Measurements from ENCODE around the gene SPIRE2.
"Not testable (repeated sequence)": the region's sequence is repeated elsewhere in the genome, so short reads cannot be mapped to it uniquely, and the experiment has no call there.

The SPIRE2 gene

DNA sequence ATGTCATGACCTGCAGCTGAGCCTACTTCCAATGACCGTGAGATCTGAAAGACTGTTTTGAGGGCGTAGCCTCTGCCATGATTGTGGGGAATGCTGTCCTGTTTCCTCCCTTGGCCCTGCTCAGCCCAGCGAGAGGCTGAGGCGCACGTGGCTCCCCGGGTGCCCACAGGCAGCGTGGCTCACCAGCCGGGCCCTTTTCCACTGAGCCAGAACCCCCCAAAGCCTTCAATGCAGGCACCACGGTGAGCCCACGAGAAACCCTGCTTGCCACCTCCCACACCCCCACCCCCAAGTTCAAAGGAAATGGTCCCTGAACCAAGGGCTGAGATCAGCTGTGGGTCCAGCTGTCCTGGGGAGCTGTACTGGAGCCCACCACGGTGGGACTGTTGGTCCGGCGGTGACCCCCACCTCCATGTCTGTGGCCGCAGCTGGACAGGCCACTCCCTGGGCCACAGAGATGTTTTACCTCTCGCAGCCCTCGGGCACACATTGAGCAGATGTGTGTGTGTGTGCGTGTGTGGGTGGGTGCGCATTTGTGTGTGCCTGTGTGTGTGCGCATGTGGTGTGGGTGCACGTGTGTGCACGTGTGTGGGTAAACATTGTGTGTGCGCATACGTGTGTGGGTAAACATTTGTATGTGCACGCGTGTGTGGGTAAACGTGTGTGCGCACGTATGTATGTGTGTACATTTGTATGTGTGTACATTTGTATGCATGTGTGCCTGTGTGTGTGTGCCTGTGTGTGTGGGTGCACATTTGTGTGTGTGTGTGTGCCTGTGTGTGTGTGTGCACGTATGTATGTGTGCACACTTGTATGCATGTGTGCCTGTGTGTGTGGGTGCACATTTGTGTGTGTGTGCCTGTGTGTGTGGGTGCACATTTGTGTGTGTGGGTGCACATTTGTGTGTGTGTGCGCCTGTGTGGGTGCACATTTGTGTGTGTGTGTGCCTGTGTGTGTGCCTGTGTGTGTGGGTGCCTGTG lies 85.4 kb downstream of the SPIRE2 start:
- H3K9me3 ChIP-seq (ENCODE audit: control insufficient read depth in 5 of 5, low read length in 5 of 5): no peaks in the 10 kb centered on the region
- peaks cover 0 to 10% (median 5%) of the 10 kb centered on the region in 5 donors for H3K27me3 ChIP-seq (ENCODE audit: control insufficient read depth in 5 of 5, insufficient read depth in 4 of 5, low read length in 5 of 5)
- H3K4me1 ChIP-seq (ENCODE audit: control insufficient read depth in 5 of 5, insufficient read depth in 5 of 5, low read length in 5 of 5): peaks cover 0 to 25% (median 23%) of the 10 kb centered on the region in 5 donors
- H3K9ac ChIP-seq (ENCODE audit: low read length in 5 of 5): no peak overlapping the region
- H3K4me3 ChIP-seq (ENCODE audit: low read depth in 1 of 5, low read length in 5 of 5): no peak overlapping the region
- no peak overlapping the region for H3K27ac ChIP-seq (ENCODE audit: low read depth, low read length)
- peaks cover 0 to 44% (median 26%) of the 10 kb centered on the region in 5 donors for H3K36me3 ChIP-seq (ENCODE audit: control insufficient read depth in 5 of 5, insufficient read depth in 5 of 5, low read length in 5 of 5)

DNA sequence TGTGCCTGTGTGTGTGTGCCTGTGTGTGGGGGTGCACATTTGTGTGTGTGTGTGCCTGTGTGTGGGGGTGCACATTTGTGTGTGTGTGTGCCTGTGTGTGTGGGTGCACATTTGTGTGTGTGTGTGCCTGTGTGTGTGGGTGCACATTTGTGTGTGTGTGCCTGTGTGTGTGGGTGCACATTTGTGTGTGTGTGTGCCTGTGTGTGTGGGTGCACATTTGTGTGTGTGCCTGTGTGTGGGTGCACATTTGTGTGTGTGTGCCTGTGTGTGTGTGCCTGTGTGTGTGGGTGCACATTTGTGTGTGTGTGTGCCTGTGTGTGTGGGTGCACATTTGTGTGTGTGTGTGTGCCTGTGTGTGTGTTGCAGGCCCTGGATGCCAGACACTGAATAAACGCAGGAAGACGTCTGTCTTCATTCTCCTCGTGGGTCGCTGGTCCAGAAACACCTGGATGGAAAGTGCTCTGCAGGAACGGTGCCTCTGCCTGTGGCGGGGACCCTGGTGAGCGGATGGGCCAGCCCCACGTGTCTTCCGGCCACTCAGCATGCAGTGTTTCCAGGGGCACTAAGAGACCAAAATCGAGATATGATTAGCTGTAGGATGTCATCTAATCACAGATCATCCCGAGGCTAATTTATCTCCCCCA lies 86.5 kb downstream of the SPIRE2 start:
- Histone ChIP-seq H3K27me3 (ENCODE audit: control insufficient read depth in 5 of 5, insufficient read depth in 4 of 5, low read length in 5 of 5) (peaks cover 10 to 20% (median 16%) of the 10 kb centered on the region in 5 donors), H3K4me1 (ENCODE audit: control insufficient read depth in 5 of 5, insufficient read depth in 5 of 5, low read length in 5 of 5) (peaks cover 0 to 29% (median 26%) of the 10 kb centered on the region in 5 donors), H3K36me3 (ENCODE audit: control insufficient read depth in 5 of 5, insufficient read depth in 5 of 5, low read length in 5 of 5) (peaks cover 0 to 35% (median 19%) of the 10 kb centered on the region in 5 donors)
- not testable (repeated sequence) for H3K4me3 ChIP-seq (ENCODE audit: low read depth in 1 of 5, low read length in 5 of 5); H3K9ac ChIP-seq (ENCODE audit: low read length in 5 of 5); H3K27ac ChIP-seq (ENCODE audit: low read depth, low read length); H3K9me3 ChIP-seq (ENCODE audit: control insufficient read depth in 5 of 5, low read length in 5 of 5)

- peaks cover 0 to 27% (median 16%) of the 10 kb centered on the region in 5 donors for H3K36me3 ChIP-seq (ENCODE audit: control insufficient read depth in 5 of 5, insufficient read depth in 5 of 5, low read length in 5 of 5)
- peaks cover 0 to 21% (median 18%) of the 10 kb centered on the region in 5 donors for H3K4me1 ChIP-seq (ENCODE audit: control insufficient read depth in 5 of 5, insufficient read depth in 5 of 5, low read length in 5 of 5)
- peaks cover 0 to 3% (median 0%) of the 10 kb centered on the region in 5 donors for H3K9me3 ChIP-seq (ENCODE audit: control insufficient read depth in 5 of 5, low read length in 5 of 5)
- no peak overlapping the region for H3K9ac ChIP-seq (ENCODE audit: low read length in 5 of 5)
- H3K27ac ChIP-seq (ENCODE audit: low read depth, low read length): no peak overlapping the region
- H3K4me3 ChIP-seq (ENCODE audit: low read depth in 1 of 5, low read length in 5 of 5): no peak overlapping the region
- H3K27me3 ChIP-seq (ENCODE audit: control insufficient read depth in 5 of 5, insufficient read depth in 4 of 5, low read length in 5 of 5): peaks cover 12 to 28% (median 22%) of the 10 kb centered on the region in 5 donors
Measured at GRCh38 chr16:89915303-89916232, 87.3 kb downstream of the SPIRE2 start.

DNA sequence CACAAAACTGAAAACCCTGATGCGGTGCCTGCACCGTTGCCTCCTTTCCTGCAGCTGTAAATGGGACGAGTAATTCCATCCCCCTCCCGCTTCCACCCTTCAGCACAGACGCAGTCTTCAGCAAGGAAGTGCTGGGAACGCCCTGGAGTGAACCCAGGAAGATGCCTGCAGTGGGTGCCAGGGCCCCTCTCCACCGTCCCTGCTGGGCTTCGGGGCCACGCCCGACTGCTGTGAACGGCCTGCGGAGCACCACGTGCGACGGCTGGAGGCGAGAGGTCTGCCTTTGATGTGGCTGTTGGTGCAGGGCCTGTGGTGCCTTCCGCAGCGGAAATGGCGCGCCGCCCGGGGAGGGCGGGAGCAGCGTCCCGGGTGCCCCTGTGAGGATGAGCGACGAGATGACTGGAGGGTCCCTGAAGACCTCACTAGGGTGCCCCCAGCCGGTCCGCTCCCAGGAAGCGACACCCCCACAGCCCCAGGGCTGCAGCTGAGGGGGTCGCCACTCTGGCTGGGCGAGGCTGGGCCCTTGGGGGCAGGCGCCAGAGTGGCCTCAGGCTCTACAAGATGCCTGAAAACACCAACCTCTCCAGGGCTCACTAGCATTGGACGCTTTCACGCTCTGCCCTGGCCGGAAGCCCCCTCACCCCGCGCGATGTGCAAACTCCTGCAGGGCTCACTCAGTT lies 89.6 kb downstream of the SPIRE2 start:
- H3K36me3 ChIP-seq (ENCODE audit: control insufficient read depth in 5 of 5, insufficient read depth in 5 of 5, low read length in 5 of 5): peaks cover 0 to 7% (median 0%) of the 10 kb centered on the region in 5 donors
- H3K4me3 ChIP-seq (ENCODE audit: low read depth in 1 of 5, low read length in 5 of 5): peak overlapping the region in 4 of 5 donors; percentile 44 to 53 (median 49)
- no peak overlapping the region for H3K27ac ChIP-seq (ENCODE audit: low read depth, low read length)
- peaks cover 0 to 3% (median 0%) of the 10 kb centered on the region in 5 donors for H3K9me3 ChIP-seq (ENCODE audit: control insufficient read depth in 5 of 5, low read length in 5 of 5)
- H3K4me1 ChIP-seq (ENCODE audit: control insufficient read depth in 5 of 5, insufficient read depth in 5 of 5, low read length in 5 of 5): peaks cover 0 to 38% (median 33%) of the 10 kb centered on the region in 5 donors
- H3K9ac ChIP-seq (ENCODE audit: low read length in 5 of 5): no peak overlapping the region
- peaks cover 22 to 48% (median 35%) of the 10 kb centered on the region in 5 donors for H3K27me3 ChIP-seq (ENCODE audit: control insufficient read depth in 5 of 5, insufficient read depth in 4 of 5, low read length in 5 of 5)

- H3K27me3 ChIP-seq (ENCODE audit: control insufficient read depth in 5 of 5, insufficient read depth in 4 of 5, low read length in 5 of 5): peaks cover 22 to 51% (median 35%) of the 10 kb centered on the region in 5 donors
- H3K9me3 ChIP-seq (ENCODE audit: control insufficient read depth in 5 of 5, low read length in 5 of 5): peaks cover 0 to 3% (median 0%) of the 10 kb centered on the region in 5 donors
- peak within 1 kb of the TSS in 4 of 5 donors; percentile 44 to 53 (median 49) for H3K4me3 ChIP-seq (ENCODE audit: low read depth in 1 of 5, low read length in 5 of 5)
- H3K36me3 ChIP-seq (ENCODE audit: control insufficient read depth in 5 of 5, insufficient read depth in 5 of 5, low read length in 5 of 5): no peaks in the 10 kb centered on the region
- no peak within 1 kb of the TSS for H3K27ac ChIP-seq (ENCODE audit: low read depth, low read length)
- H3K4me1 ChIP-seq (ENCODE audit: control insufficient read depth in 5 of 5, insufficient read depth in 5 of 5, low read length in 5 of 5): peaks cover 0 to 44% (median 37%) of the 10 kb centered on the region in 5 donors
- H3K9ac ChIP-seq (ENCODE audit: low read length in 5 of 5): no peak within 1 kb of the TSS
Measured at GRCh38 chr16:89918453-89919347, 90.4 kb downstream of the SPIRE2 start, which contains the start of gene MC1R. Gene MC1R, plus strand, starts transcription at chr16:89918862. Its CDS starts 397 bp downstream, at chr16:89919259.

GRCh38 chr16:89919535-89920406 lies 91.5 kb downstream of the SPIRE2 start:
- peaks cover 0 to 52% (median 38%) of the 10 kb centered on the region in 5 donors for H3K4me1 ChIP-seq (ENCODE audit: control insufficient read depth in 5 of 5, insufficient read depth in 5 of 5, low read length in 5 of 5)
- H3K9ac ChIP-seq (ENCODE audit: low read length in 5 of 5): no peak overlapping the region

DNA sequence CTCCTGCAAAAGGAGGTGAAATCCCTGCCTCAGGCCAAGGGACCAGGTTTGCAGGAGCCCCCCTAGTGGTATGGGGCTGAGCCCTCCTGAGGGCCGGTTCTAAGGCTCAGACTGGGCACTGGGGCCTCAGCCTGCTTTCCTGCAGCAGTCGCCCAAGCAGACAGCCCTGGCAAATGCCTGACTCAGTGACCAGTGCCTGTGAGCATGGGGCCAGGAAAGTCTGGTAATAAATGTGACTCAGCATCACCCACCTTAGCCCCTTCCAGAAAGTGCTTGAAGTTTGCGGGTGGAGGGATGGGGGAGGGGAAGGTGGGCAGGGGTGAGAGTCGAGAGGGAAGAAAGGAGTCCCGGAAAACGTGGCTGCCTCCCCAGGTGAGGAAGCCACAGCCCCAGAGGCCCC lies 92.4 kb downstream of the SPIRE2 start:
- Histone ChIP-seq H3K4me1 (ENCODE audit: control insufficient read depth in 5 of 5, insufficient read depth in 5 of 5, low read length in 5 of 5) (peaks cover 0 to 58% (median 41%) of the 10 kb centered on the region in 5 donors), H3K36me3 (ENCODE audit: control insufficient read depth in 5 of 5, insufficient read depth in 5 of 5, low read length in 5 of 5) (no peaks in the 10 kb centered on the region), H3K27ac (ENCODE audit: low read depth, low read length) (no peak overlapping the region), H3K9me3 (ENCODE audit: control insufficient read depth in 5 of 5, low read length in 5 of 5) (peaks cover 0 to 3% (median 0%) of the 10 kb centered on the region in 5 donors), H3K27me3 (ENCODE audit: control insufficient read depth in 5 of 5, insufficient read depth in 4 of 5, low read length in 5 of 5) (peaks cover 29 to 68% (median 47%) of the 10 kb centered on the region in 5 donors), H3K9ac (ENCODE audit: low read length in 5 of 5) (no peak overlapping the region), H3K4me3 (ENCODE audit: low read depth in 1 of 5, low read length in 5 of 5) (no peak overlapping the region)

More at GRCh38 chr16:89919535-89920406, 91.5 kb downstream of the SPIRE2 start:
- Histone ChIP-seq H3K36me3 (ENCODE audit: control insufficient read depth in 5 of 5, insufficient read depth in 5 of 5, low read length in 5 of 5) (no peaks in the 10 kb centered on the region), H3K27ac (ENCODE audit: low read depth, low read length) (no peak overlapping the region), H3K9me3 (ENCODE audit: control insufficient read depth in 5 of 5, low read length in 5 of 5) (peaks cover 0 to 3% (median 0%) of the 10 kb centered on the region in 5 donors), H3K4me3 (ENCODE audit: low read depth in 1 of 5, low read length in 5 of 5) (no peak overlapping the region), H3K27me3 (ENCODE audit: control insufficient read depth in 5 of 5, insufficient read depth in 4 of 5, low read length in 5 of 5) (peaks cover 29 to 61% (median 45%) of the 10 kb centered on the region in 5 donors)
